ENCODE results near the gene KDM5C. TPM values are rescaled to one million over a fixed set of nuclear protein-coding genes. Genes with fewer than 3 reads are reported as not detected.

Gene KDM5C
- total RNA-seq, 4 donors from 2014 or later = 126 to 318 (median 160) TPM

DNA sequence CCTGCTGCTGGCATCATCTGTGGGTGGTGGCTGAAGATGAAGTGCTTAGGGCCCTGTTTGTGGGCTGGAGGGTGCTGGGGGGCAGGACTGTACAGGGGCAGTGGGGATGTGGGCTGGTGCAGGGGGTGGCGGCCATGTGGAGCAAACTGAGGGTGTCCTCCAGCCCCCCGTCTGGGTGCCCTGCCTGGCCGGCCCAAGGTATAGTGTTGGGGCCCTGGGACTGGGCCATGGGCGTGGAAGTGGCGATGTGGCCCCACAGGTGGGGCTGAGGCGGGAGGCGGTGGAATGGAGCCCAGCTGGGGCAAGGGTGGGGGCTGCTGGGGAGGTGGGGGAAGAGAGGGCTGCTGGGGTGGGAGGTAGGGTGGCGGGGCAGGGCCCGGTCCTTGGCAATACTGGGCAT, 9.5 kb upstream of the KDM5C start:
- peaks cover 46% of the 10 kb centered on the region for H3K36me3 ChIP-seq
- no peak for DNase-seq (ENCODE audit: low spot score in 2 of 2)
- H3K4me1 ChIP-seq = no peaks in the 10 kb centered on the region
- TF ChIP-seq EP300 (IDR thresholded peaks at IDR 0.05) (no peak), POLR2AphosphoS5 (IDR thresholded peaks at IDR 0.05) (no peak), POLR2A (IDR thresholded peaks at IDR 0.05) (no peak), CTCF (IDR thresholded peaks at IDR 0.05) (no peak)
- H3K27ac ChIP-seq = no peak overlapping the region
- H3K9me3 ChIP-seq = no peaks in the 10 kb centered on the region
- H3K27me3 ChIP-seq = no peaks in the 10 kb centered on the region
- no peak overlapping the region for H3K4me3 ChIP-seq
- 89% methylated on average over 9 of the region's 9 CpGs for WGBS

DNA sequence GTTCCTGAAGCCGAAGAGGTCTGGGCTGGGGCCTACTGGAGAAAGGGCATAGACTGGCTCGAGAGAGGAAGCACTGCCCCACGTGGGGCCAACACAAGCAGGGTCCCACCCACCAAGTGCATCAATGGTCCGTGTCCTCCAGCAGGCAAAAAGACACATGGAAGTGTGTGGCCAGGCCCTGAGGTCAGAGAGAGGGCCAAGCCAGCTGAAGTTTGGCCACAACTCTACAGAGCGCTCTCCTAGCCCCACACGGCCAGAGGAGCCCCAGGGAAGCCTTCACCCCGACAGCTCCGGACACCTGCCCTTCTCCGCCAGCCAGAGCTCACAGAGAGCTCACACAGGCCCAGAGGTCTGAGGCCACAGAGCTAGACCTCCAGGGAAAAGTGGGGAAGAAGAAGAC, 8.5 kb upstream of the KDM5C start:
- Histone ChIP-seq H3K27ac (no peak overlapping the region), H3K9me3 (no peaks in the 10 kb centered on the region), H3K4me1 (no peaks in the 10 kb centered on the region), H3K36me3 (peaks cover 37% of the 10 kb centered on the region), H3K27me3 (no peaks in the 10 kb centered on the region), H3K4me3 (no peak overlapping the region)
- DNase-seq (ENCODE audit: low spot score in 2 of 2) = no peak
- no peak for TF ChIP-seq CTCF (IDR thresholded peaks at IDR 0.05)
- TF ChIP-seq EP300 (IDR thresholded peaks at IDR 0.05) = no peak
- TF ChIP-seq POLR2A (IDR thresholded peaks at IDR 0.05) = no peak
- TF ChIP-seq POLR2AphosphoS5 (IDR thresholded peaks at IDR 0.05) = no peak
- WGBS = 85% methylated on average over 7 of the region's 9 CpGs

GRCh38 chrX:53230116-53230515, 5.1 kb upstream of the KDM5C start:
- 70% methylated on average over 5 of the region's 5 CpGs for WGBS
- DNase-seq (ENCODE audit: low spot score in 2 of 2) = no peak
- Histone ChIP-seq H3K27me3 (no peaks in the 10 kb centered on the region), H3K4me1 (peaks cover 4% of the 10 kb centered on the region), H3K36me3 (peaks cover 5% of the 10 kb centered on the region), H3K4me3 (no peak overlapping the region), H3K9me3 (no peaks in the 10 kb centered on the region), H3K27ac (no peak overlapping the region)
- TF ChIP-seq CTCF (IDR thresholded peaks at IDR 0.05) (no peak), POLR2AphosphoS5 (IDR thresholded peaks at IDR 0.05) (no peak), POLR2A (IDR thresholded peaks at IDR 0.05) (no peak), EP300 (IDR thresholded peaks at IDR 0.05) (no peak)

DNA sequence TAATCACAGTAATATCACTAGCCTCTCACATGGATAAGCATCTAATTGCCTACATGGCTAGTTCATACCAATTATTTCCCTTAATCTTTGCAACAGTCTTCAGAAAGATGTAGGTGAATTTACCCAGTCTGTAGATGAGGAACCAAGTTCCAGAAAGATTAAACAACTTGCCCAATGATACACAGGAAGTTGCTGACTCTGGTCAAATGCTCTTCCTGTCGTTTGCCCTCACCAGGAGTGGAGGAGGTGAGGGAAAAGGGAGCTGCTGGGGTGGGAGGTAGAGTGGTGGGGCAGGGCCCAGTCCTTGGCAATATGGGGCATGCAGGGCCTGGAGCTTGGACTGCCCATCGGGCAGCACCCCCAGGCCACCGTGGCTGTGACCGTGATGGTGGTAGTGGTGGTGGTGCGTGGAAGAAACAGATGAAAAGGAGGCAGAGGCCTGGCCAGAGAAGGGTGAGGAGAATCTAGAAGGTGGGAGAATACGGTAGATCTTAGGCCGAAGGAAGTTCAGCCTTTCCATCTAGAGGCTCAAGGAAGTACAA, 2.3 kb upstream of the KDM5C start:
- TF ChIP-seq POLR2A (IDR thresholded peaks at IDR 0.05) = no peak
- TF ChIP-seq CTCF (IDR thresholded peaks at IDR 0.05) = no peak
- TF ChIP-seq POLR2AphosphoS5 (IDR thresholded peaks at IDR 0.05) = no peak
- no peak for TF ChIP-seq EP300 (IDR thresholded peaks at IDR 0.05)
- DNase-seq (ENCODE audit: low spot score in 2 of 2) = no peak
- Histone ChIP-seq H3K9me3 (no peaks in the 10 kb centered on the region), H3K36me3 (no peaks in the 10 kb centered on the region), H3K27ac (no peak overlapping the region), H3K4me3 (no peak overlapping the region), H3K4me1 (peaks cover 20% of the 10 kb centered on the region), H3K27me3 (no peaks in the 10 kb centered on the region)
- 86% methylated on average over 7 of the region's 7 CpGs for WGBS

DNA sequence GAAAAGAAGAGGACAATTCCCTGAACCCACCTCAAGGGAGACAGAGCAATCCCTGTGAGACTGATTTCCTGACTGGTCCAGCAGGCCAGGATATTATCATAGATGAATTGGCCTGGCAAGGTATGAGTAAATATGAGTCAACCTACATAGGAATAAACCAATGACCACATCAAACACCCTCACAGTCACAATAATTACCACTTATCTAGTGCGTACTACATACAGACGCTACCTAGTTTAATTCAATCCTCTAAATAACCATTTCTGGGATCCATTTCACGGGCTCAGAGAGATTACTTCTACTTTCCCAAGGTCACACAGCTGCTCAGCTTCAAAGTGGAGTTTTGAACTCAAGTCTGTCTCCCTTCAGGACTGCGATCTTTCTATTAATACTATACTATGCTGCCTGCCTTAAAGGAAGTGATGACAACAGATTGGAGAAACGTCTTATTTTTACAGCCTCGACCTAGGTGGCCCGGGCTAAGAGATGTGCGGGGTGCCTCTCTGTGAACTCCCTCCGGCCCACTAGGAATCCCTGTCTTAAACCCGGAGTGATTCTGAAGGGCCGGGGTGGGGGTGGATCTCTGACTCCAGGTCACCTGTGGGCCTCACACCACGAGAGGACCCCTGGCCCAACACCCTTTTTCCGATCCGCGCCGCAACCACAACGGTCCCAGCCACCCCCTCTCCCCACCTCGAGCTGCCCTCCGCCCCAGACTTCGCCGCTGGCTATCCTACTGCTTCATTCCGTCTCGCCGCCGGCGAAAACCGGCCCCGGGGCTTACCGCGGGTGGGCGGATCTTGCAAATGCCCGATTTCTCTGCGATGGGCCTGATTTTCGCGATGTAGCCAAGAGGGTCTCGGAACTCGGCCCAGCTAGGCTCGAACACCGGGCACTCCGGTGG, 800 bp downstream of the KDM5C start:
- H3K27ac ChIP-seq = peak overlapping the region; percentile 89
- H3K27me3 ChIP-seq = no peaks in the 10 kb centered on the region
- WGBS = 5% methylated on average over 9 of the region's 40 CpGs
- peaks cover 25% of the 10 kb centered on the region for H3K4me1 ChIP-seq
- TF ChIP-seq POLR2A (IDR thresholded peaks at IDR 0.05) = no peak
- TF ChIP-seq EP300 (IDR thresholded peaks at IDR 0.05) = no peak
- TF ChIP-seq CTCF (IDR thresholded peaks at IDR 0.05) = no peak
- no peak for TF ChIP-seq POLR2AphosphoS5 (IDR thresholded peaks at IDR 0.05)
- no peaks in the 10 kb centered on the region for H3K9me3 ChIP-seq
- DNase-seq (ENCODE audit: low spot score in 2 of 2) = peak in 1 of 2 donors; percentile 73
- H3K36me3 ChIP-seq = peaks cover under 1% of the 10 kb centered on the region
- H3K4me3 ChIP-seq = peak overlapping the region; percentile 80

Measured in suprapubic skin (tissue), 4 donors.